Cerebellar cortex (tissue), 1 donor: ENCODE measurements around the gene TAF3.
"Not testable (repeated sequence)": the region's sequence is repeated elsewhere in the genome, so short reads cannot be mapped to it uniquely, and the experiment has no call there.

Experiments used
- DNase-seq: peaks from one replicate; pipeline ENCODE4 v3.0.0-alpha.2; 2015; ENCODE audit warnings: low spot score

Gene TAF3

GRCh38 chr10:7811743-7812142 is 6.6 kb upstream of the TAF3 start:
- DNase-seq: not testable (repeated sequence)

GRCh38 chr10:7813481-7813880 is 4.8 kb upstream of the TAF3 start:
- DNase-seq: no peak

- DNase-seq: no peak
These were observed 729 bp upstream of the TAF3 start for GRCh38 chr10:7817576-7817975.

GRCh38 chr10:7817984-7818294 is 366 bp upstream of the TAF3 start:
- no peak for DNase-seq

GRCh38 chr10:7819121-7819460 is 786 bp downstream of the TAF3 start:
- DNase-seq: peak; percentile 69

- DNase-seq: no peak
These were observed 5.9 kb downstream of the TAF3 start for GRCh38 chr10:7824251-7824650.

- no peak for DNase-seq
These were observed 8.7 kb downstream of the TAF3 start for GRCh38 chr10:7826971-7827370.

GRCh38 chr10:7829289-7829834 is 11.1 kb downstream of the TAF3 start:
- no peak for DNase-seq

GRCh38 chr10:7832060-7832459 is 13.8 kb downstream of the TAF3 start:
- DNase-seq: no peak

- DNase-seq: no peak
These were observed 14.9 kb downstream of the TAF3 start for GRCh38 chr10:7833210-7833609.

- DNase-seq: no peak
These were observed 16.0 kb downstream of the TAF3 start for GRCh38 chr10:7834262-7834661.

- DNase-seq: no peak
These were observed 18.3 kb downstream of the TAF3 start for GRCh38 chr10:7836571-7836970.

- no peak for DNase-seq
These were observed 28.3 kb downstream of the TAF3 start for GRCh38 chr10:7846591-7846990.

GRCh38 chr10:7853226-7853842 is 35.0 kb downstream of the TAF3 start:
- DNase-seq: no peak

GRCh38 chr10:7853890-7854289 is 35.6 kb downstream of the TAF3 start:
- DNase-seq: no peak

GRCh38 chr10:7855205-7855604 is 36.9 kb downstream of the TAF3 start:
- DNase-seq: no peak

- no peak for DNase-seq
These were observed 38.4 kb downstream of the TAF3 start for GRCh38 chr10:7856678-7857077.

GRCh38 chr10:7857262-7857661 is 39.0 kb downstream of the TAF3 start:
- DNase-seq: no peak

- no peak for DNase-seq
These were observed 43.3 kb downstream of the TAF3 start for GRCh38 chr10:7861509-7862120.

GRCh38 chr10:7862121-7862514 is 43.8 kb downstream of the TAF3 start:
- DNase-seq: no peak

GRCh38 chr10:7866176-7866575 is 47.9 kb downstream of the TAF3 start:
- DNase-seq: no peak

- DNase-seq: peak; percentile 51
These were observed 53.7 kb downstream of the TAF3 start for GRCh38 chr10:7872041-7872442.

GRCh38 chr10:7874864-7875263 is 56.6 kb downstream of the TAF3 start:
- no peak for DNase-seq

- DNase-seq: no peak
These were observed 58.3 kb downstream of the TAF3 start for GRCh38 chr10:7876541-7877127.
